ENCODE data around the gene LY6G5C. TPM values are rescaled to one million over a fixed set of nuclear protein-coding genes. Genes with fewer than 3 reads are reported as not detected.

The LY6G5C gene
- total and polyA plus RNA-seq, 4 donors, result 0.59 to 2.5 (median 1.1) TPM

- TF ChIP-seq CTCF (IDR thresholded peaks at IDR 0.05; ENCODE audit: low read depth, low read length, missing input control), result no peak
- no peak for TF ChIP-seq EGR1 (IDR thresholded peaks at IDR 0.05; ENCODE audit: low read depth in 2 of 2)
- no peak for TF ChIP-seq HNF4G (IDR thresholded peaks at IDR 0.05)
- no peak for TF ChIP-seq SP1 (IDR thresholded peaks at IDR 0.05)
- TF ChIP-seq RXRA (IDR thresholded peaks at IDR 0.05), result no peak
- no peak for TF ChIP-seq YY1 (IDR thresholded peaks at IDR 0.05)
- no peak for TF ChIP-seq TAF1 (conservative IDR thresholded peaks at IDR 0.05)
- no peak for TF ChIP-seq HNF4A (conservative IDR thresholded peaks at IDR 0.05)
Measured at GRCh38 chr6:31693535-31693934, 12.7 kb upstream of the LY6G5C start (continued).

DNA sequence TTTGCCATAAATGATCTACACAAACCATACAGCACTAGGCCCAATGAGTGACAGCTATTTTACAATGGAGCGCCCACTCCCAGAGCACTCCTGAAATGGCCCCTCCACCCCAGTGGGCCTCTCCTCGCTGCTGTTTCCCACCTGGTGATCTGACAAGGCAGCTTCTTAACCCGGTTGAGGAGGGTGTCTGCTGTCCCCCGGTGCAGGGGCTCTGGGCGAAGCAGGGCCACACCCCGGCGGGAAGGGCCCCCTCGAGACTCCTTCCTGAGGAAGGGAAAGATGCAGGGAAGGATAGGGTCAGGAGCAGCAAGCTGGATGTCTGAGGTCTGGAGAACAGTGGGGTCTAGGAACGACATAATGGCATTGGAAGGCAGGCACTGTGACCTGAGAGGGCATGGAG is 12.0 kb upstream of the LY6G5C start:
- TF ChIP-seq, protein P1, sequence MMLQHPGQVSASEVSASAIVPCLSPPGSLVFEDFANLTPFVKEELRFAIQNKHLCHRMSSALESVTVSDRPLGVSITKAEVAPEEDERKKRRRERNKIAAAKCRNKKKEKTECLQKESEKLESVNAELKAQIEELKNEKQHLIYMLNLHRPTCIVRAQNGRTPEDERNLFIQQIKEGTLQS (IDR thresholded peaks at IDR 0.05), result no peak
- TF ChIP-seq JUND (IDR thresholded peaks at IDR 0.05), result no peak
- no peak for TF ChIP-seq YY1 (IDR thresholded peaks at IDR 0.05)
- no peak for TF ChIP-seq SP1 (IDR thresholded peaks at IDR 0.05)
- TF ChIP-seq HNF4G (IDR thresholded peaks at IDR 0.05), result no peak
- TF ChIP-seq CTCF (IDR thresholded peaks at IDR 0.05; ENCODE audit: low read depth, low read length, missing input control), result no peak
- TF ChIP-seq FOXA1 (IDR thresholded peaks at IDR 0.05), result no peak
- no peak for TF ChIP-seq ZBTB33 (IDR thresholded peaks at IDR 0.05)
- TF ChIP-seq, protein P2, sequence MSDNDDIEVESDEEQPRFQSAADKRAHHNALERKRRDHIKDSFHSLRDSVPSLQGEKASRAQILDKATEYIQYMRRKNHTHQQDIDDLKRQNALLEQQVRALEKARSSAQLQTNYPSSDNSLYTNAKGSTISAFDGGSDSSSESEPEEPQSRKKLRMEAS (IDR thresholded peaks at IDR 0.05), result no peak
- no peak for TF ChIP-seq RXRA (IDR thresholded peaks at IDR 0.05)
- no peak for TF ChIP-seq HNF4A (conservative IDR thresholded peaks at IDR 0.05)
- TF ChIP-seq EGR1 (IDR thresholded peaks at IDR 0.05; ENCODE audit: low read depth in 2 of 2), result no peak
- no peak for TF ChIP-seq FOXA2 (IDR thresholded peaks at IDR 0.05)
- no peak for TF ChIP-seq TAF1 (conservative IDR thresholded peaks at IDR 0.05)
- Histone ChIP-seq H3K27me3 (ENCODE audit: control insufficient read depth in 4 of 4, insufficient read depth in 4 of 4, low read length in 3 of 4) (no peaks in the 10 kb centered on the region), H3K27ac (ENCODE audit: low read depth in 1 of 2, low read length in 2 of 2) (no peak overlapping the region), H3K9ac (ENCODE audit: low read depth in 1 of 2, low read length in 2 of 2) (no peak overlapping the region), H3K36me3 (ENCODE audit: control insufficient read depth in 4 of 4, insufficient read depth in 3 of 4, low read depth in 1 of 4, low read length in 3 of 4) (peaks cover 8 to 74% (median 56%) of the 10 kb centered on the region in 4 donors), H3K9me3 (ENCODE audit: control insufficient read depth in 4 of 4, low read length in 3 of 4) (no peaks in the 10 kb centered on the region), H3K4me1 (ENCODE audit: control insufficient read depth in 4 of 4, insufficient read depth in 4 of 4, low read length in 3 of 4) (no peaks in the 10 kb centered on the region), H3K4me3 (ENCODE audit: low read depth in 1 of 3, low read length in 3 of 3) (no peak overlapping the region)
- 93% methylated on average over 9 of the region's 9 CpGs for WGBS
- no peak for DNase-seq (ENCODE audit: low spot score)

GRCh38 chr6:31692353-31692752 is 11.5 kb upstream of the LY6G5C start:
- no peaks in the 10 kb centered on the region for H3K9me3 ChIP-seq (ENCODE audit: control insufficient read depth in 4 of 4, low read length in 3 of 4)
- no peak overlapping the region for H3K4me3 ChIP-seq (ENCODE audit: low read depth in 1 of 3, low read length in 3 of 3)
- H3K4me1 ChIP-seq (ENCODE audit: control insufficient read depth in 4 of 4, insufficient read depth in 4 of 4, low read length in 3 of 4), result no peaks in the 10 kb centered on the region
- H3K27ac ChIP-seq (ENCODE audit: low read depth in 1 of 2, low read length in 2 of 2), result no peak overlapping the region
- DNase-seq (ENCODE audit: low spot score), result no peak
- 90% methylated on average over 4 of the region's 4 CpGs for WGBS
- H3K9ac ChIP-seq (ENCODE audit: low read depth in 1 of 2, low read length in 2 of 2), result no peak overlapping the region
- peaks cover 10 to 80% (median 59%) of the 10 kb centered on the region in 4 donors for H3K36me3 ChIP-seq (ENCODE audit: control insufficient read depth in 4 of 4, insufficient read depth in 3 of 4, low read depth in 1 of 4, low read length in 3 of 4)
- H3K27me3 ChIP-seq (ENCODE audit: control insufficient read depth in 4 of 4, insufficient read depth in 4 of 4, low read length in 3 of 4), result no peaks in the 10 kb centered on the region
- TF ChIP-seq JUND (IDR thresholded peaks at IDR 0.05), result no peak
- TF ChIP-seq, protein P2 (IDR thresholded peaks at IDR 0.05), result no peak
- no peak for TF ChIP-seq FOXA1 (IDR thresholded peaks at IDR 0.05)
- TF ChIP-seq GABPA (IDR thresholded peaks at IDR 0.05 in 1 of 2, conservative IDR thresholded peaks at IDR 0.05 in 1 of 2), result no peak
- no peak for TF ChIP-seq REST (IDR thresholded peaks at IDR 0.05)
- no peak for TF ChIP-seq CTCF (IDR thresholded peaks at IDR 0.05; ENCODE audit: low read depth, low read length, missing input control)
- TF ChIP-seq SP1 (IDR thresholded peaks at IDR 0.05), result no peak
- no peak for TF ChIP-seq RXRA (IDR thresholded peaks at IDR 0.05)

All from liver (tissue), 9 donors.